Mesothelial cell of epicardium (in vitro differentiated cells): ENCODE measurements around the gene ST6GALNAC5. TPM values are rescaled to one million over a fixed set of nuclear protein-coding genes. Genes with fewer than 3 reads are reported as not detected.

Experiments used
- DNase-seq, 2 experiments: peaks; one replicate each; pipeline ENCODE4 v3.0.0; 2021; ENCODE audit warnings: low spot score in 2 of 2; ENCODE audit not compliant: unreplicated experiment in 2 of 2
- H3K27ac Mint-ChIP-seq: 2 replicates; pipeline ENCODE4 v1.8.0; 2021; ENCODE audit warnings: mixed read lengths
- H3K27me3 Mint-ChIP-seq: 2 replicates; pipeline ENCODE4 v1.8.0; 2021; ENCODE audit warnings: low read depth, mixed read lengths
- H3K36me3 Mint-ChIP-seq: 2 replicates; pipeline ENCODE4 v1.8.0; 2021; ENCODE audit warnings: mixed read lengths
- H3K4me1 Mint-ChIP-seq: 2 replicates; pipeline ENCODE4 v1.8.0; 2021; ENCODE audit warnings: mixed read lengths
- H3K4me3 Mint-ChIP-seq: 2 replicates; pipeline ENCODE4 v1.8.0; 2021; ENCODE audit warnings: mild to moderate bottlenecking, moderate library complexity, mixed read lengths
- H3K9me3 Mint-ChIP-seq: 2 replicates; pipeline ENCODE4 v1.8.0; 2021; ENCODE audit warnings: mixed read lengths
- CTCF ChIP-seq: fragments of 200-600 bp; sonication (generic); IDR thresholded peaks from one replicate; pipeline ENCODE4 v1.5.0; 2021; ENCODE audit warnings: antibody characterized with exemption; ENCODE audit not compliant: unreplicated experiment
- total RNA-seq: library from RNA; stranded (reverse); gene quantifications from 3 replicates; pipeline ENCODE4 v1.2.1, GENCODE V29; 2021

ST6GALNAC5 gene
- total RNA-seq, 1 donor from 2014 or later: 16.7 TPM

- TF ChIP-seq CTCF: no peak
- DNase-seq: no peak
- Mint-ChIP-seq H3K9me3 (peaks cover 5% of the 10 kb centered on the region), H3K27ac (no peak overlapping the region), H3K4me3 (no peak overlapping the region), H3K36me3 (no peaks in the 10 kb centered on the region), H3K4me1 (peaks cover 13% of the 10 kb centered on the region), H3K27me3 (peaks cover 45% of the 10 kb centered on the region)
These were observed 6.1 kb upstream of the ST6GALNAC5 start for GRCh38 chr1:76861149-76861548.

GRCh38 chr1:76862447-76862846, 4.8 kb upstream of the ST6GALNAC5 start:
- H3K4me1 Mint-ChIP-seq: peaks cover 23% of the 10 kb centered on the region
- H3K27ac Mint-ChIP-seq: no peak overlapping the region
- H3K9me3 Mint-ChIP-seq: peaks cover 5% of the 10 kb centered on the region
- no peak for TF ChIP-seq CTCF
- no peaks in the 10 kb centered on the region for H3K36me3 Mint-ChIP-seq
- DNase-seq: no peak
- no peak overlapping the region for H3K4me3 Mint-ChIP-seq
- H3K27me3 Mint-ChIP-seq: peaks cover 49% of the 10 kb centered on the region

- H3K36me3 Mint-ChIP-seq: no peaks in the 10 kb centered on the region
- H3K4me3 Mint-ChIP-seq: no peak overlapping the region
- H3K27ac Mint-ChIP-seq: no peak overlapping the region
- H3K27me3 Mint-ChIP-seq: peaks cover 53% of the 10 kb centered on the region
- peaks cover 5% of the 10 kb centered on the region for H3K9me3 Mint-ChIP-seq
- TF ChIP-seq CTCF: no peak
- no peak for DNase-seq
- peaks cover 35% of the 10 kb centered on the region for H3K4me1 Mint-ChIP-seq
These were observed 2.9 kb upstream of the ST6GALNAC5 start for GRCh38 chr1:76864383-76864782.

GRCh38 chr1:76865696-76866286, 1.5 kb upstream of the ST6GALNAC5 start:
- no peak for TF ChIP-seq CTCF
- Mint-ChIP-seq H3K4me3 (no peak overlapping the region), H3K36me3 (no peaks in the 10 kb centered on the region), H3K27me3 (peaks cover 60% of the 10 kb centered on the region), H3K4me1 (peaks cover 37% of the 10 kb centered on the region), H3K27ac (no peak overlapping the region), H3K9me3 (no peaks in the 10 kb centered on the region)
- no peak for DNase-seq

- Mint-ChIP-seq H3K27ac (no peak overlapping the region), H3K9me3 (no peaks in the 10 kb centered on the region), H3K4me1 (peaks cover 37% of the 10 kb centered on the region), H3K27me3 (peaks cover 68% of the 10 kb centered on the region), H3K36me3 (no peaks in the 10 kb centered on the region), H3K4me3 (peak overlapping the region; percentile 33)
- no peak for TF ChIP-seq CTCF
- no peak for DNase-seq
These were observed 714 bp upstream of the ST6GALNAC5 start for GRCh38 chr1:76866566-76866965.
